Tibial nerve (tissue), 4 donors: ENCODE data around the gene CYTH1.

Source experiments
- EP300 ChIP-seq, 2 donors: sonication (generic); formaldehyde crosslinking; IDR thresholded peaks; one replicate each; pipeline ENCODE4 v1.6.1; 2017; ENCODE audit warnings: antibody characterized with exemption in 2 of 2, mild to moderate bottlenecking in 1 of 2
- TF ChIP-seq, protein P1 (sequence below), 5 experiments: fragments of 200-600 bp in 3 of 5; fragments of 450-650 bp in 2 of 5; sonication (generic) in 3 of 5; IDR thresholded peaks; one replicate each; pipeline ENCODE4 v1.5.1; 2016 to 2019; ENCODE audit warnings: antibody characterized with exemption in 5 of 5, mild to moderate bottlenecking in 3 of 5, moderate library complexity in 2 of 5

DNA sequence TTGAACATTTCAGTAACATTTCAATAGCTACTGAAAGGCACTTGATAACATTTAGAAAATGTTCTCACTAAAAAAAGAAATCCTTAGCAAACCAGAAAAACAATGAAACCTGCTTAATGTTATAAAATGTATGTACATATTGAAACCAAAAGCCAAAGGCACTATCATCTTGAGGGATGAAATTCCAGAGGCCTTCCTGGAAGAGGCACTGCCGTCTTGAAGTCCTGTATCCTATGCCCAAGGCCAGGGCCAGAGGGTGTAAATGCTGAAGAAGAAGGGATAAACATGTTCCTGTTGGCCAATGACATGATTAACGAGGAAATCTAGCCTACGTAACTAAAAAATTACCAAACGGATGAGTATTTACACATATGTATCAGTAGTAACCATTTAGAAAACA is 147.9 kb downstream of the CYTH1 start:
- TF ChIP-seq, protein P1, sequence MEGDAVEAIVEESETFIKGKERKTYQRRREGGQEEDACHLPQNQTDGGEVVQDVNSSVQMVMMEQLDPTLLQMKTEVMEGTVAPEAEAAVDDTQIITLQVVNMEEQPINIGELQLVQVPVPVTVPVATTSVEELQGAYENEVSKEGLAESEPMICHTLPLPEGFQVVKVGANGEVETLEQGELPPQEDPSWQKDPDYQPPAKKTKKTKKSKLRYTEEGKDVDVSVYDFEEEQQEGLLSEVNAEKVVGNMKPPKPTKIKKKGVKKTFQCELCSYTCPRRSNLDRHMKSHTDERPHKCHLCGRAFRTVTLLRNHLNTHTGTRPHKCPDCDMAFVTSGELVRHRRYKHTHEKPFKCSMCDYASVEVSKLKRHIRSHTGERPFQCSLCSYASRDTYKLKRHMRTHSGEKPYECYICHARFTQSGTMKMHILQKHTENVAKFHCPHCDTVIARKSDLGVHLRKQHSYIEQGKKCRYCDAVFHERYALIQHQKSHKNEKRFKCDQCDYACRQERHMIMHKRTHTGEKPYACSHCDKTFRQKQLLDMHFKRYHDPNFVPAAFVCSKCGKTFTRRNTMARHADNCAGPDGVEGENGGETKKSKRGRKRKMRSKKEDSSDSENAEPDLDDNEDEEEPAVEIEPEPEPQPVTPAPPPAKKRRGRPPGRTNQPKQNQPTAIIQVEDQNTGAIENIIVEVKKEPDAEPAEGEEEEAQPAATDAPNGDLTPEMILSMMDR (IDR thresholded peaks at IDR 0.05), result no peak
- no peak for TF ChIP-seq EP300 (IDR thresholded peaks at IDR 0.05)
